Progenitor cell of endocrine pancreas (in vitro differentiated cells): ENCODE results near the gene OLFM4. TPM values are rescaled to one million over a fixed set of nuclear protein-coding genes. Genes with fewer than 3 reads are reported as not detected.

ENCODE experiments used
- DNase-seq: peaks from one replicate; pipeline ENCODE4 v3.0.0; 2021; ENCODE audit warnings: low spot score; ENCODE audit not compliant: unreplicated experiment
- H3K27ac Mint-ChIP-seq: 2 replicates; pipeline ENCODE4 v1.8.0; 2021; ENCODE audit warnings: mild to moderate bottlenecking, moderate library complexity, mixed read lengths
- H3K27me3 Mint-ChIP-seq: 2 replicates; pipeline ENCODE4 v1.8.0; 2021; ENCODE audit warnings: mixed read lengths
- H3K36me3 Mint-ChIP-seq: 2 replicates; pipeline ENCODE4 v1.8.0; 2022; ENCODE audit warnings: mixed read lengths; ENCODE audit not compliant: insufficient read depth
- H3K4me1 Mint-ChIP-seq: 2 replicates; pipeline ENCODE4 v1.8.0; 2021; ENCODE audit warnings: low read depth, mixed read lengths
- H3K4me3 Mint-ChIP-seq: 2 replicates; pipeline ENCODE4 v1.8.0; 2021; ENCODE audit warnings: low read depth, mild to moderate bottlenecking, moderate library complexity, mixed read lengths
- H3K9me3 Mint-ChIP-seq: 2 replicates; pipeline ENCODE4 v1.8.0; 2021; ENCODE audit warnings: low read depth, mixed read lengths
- total RNA-seq: library from RNA; stranded (reverse); gene quantifications from 2 replicates; pipeline ENCODE4 v1.2.1, GENCODE V29; 2021
- TF ChIP-seq, protein P1 (sequence below): fragments of 200-600 bp; sonication (generic); IDR thresholded peaks from one replicate; pipeline ENCODE4 v1.5.0; 2021; ENCODE audit warnings: antibody characterized with exemption, mild to moderate bottlenecking; ENCODE audit not compliant: unreplicated experiment

The OLFM4 gene
- total RNA-seq, 1 donor from 2014 or later: not detected

DNA sequence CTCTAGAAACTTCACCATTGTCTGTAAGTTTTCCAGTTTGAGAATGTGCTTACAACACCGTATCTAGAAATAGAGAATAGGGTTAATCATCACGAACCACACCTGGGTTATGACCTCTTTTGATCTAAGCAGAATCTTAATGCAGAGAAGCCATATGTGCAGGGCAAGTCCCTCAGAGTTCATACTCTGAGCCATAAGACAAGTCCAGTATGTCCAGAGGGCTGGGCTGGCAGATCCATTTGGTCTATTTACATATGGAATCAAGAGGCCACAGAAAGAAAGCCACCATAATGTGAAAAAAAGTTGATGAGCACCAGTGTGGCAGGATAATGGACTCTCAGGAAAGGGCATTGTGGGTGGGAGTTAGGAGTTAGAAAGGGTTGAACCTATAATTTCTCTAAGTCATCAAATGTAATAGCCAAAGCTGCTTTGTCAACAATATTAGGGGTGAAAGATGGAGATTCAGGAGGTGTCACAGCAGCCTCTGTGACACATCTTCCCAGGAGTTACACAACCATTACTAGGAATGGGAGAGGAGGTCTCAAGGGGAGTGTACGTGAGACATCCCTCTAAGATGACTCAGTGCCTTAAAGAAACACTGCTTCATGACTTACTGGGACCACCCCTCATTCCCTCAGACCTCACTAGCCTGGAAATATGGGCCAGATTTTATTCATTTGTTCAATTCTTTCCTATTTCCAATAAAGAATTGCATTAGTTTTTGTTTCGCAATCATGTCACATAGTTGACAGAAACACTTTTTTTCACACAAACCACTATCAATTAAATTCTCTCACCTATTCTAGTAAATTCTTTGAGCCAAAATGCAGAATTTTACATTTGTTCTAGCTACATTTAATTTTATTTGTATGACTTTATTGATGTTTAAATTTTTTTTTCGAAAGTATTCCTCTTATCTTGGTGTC is 30.4 kb upstream of the OLFM4 start:
- TF ChIP-seq, protein P1, sequence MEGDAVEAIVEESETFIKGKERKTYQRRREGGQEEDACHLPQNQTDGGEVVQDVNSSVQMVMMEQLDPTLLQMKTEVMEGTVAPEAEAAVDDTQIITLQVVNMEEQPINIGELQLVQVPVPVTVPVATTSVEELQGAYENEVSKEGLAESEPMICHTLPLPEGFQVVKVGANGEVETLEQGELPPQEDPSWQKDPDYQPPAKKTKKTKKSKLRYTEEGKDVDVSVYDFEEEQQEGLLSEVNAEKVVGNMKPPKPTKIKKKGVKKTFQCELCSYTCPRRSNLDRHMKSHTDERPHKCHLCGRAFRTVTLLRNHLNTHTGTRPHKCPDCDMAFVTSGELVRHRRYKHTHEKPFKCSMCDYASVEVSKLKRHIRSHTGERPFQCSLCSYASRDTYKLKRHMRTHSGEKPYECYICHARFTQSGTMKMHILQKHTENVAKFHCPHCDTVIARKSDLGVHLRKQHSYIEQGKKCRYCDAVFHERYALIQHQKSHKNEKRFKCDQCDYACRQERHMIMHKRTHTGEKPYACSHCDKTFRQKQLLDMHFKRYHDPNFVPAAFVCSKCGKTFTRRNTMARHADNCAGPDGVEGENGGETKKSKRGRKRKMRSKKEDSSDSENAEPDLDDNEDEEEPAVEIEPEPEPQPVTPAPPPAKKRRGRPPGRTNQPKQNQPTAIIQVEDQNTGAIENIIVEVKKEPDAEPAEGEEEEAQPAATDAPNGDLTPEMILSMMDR: no peak
- H3K27ac Mint-ChIP-seq: no peak overlapping the region
- no peaks in the 10 kb centered on the region for H3K27me3 Mint-ChIP-seq
- peaks cover 4% of the 10 kb centered on the region for H3K4me1 Mint-ChIP-seq
- H3K36me3 Mint-ChIP-seq: no peaks in the 10 kb centered on the region
- H3K9me3 Mint-ChIP-seq: no peaks in the 10 kb centered on the region
- no peak overlapping the region for H3K4me3 Mint-ChIP-seq
- no peak for DNase-seq

GRCh38 chr13:52999093-52999696 is 29.4 kb upstream of the OLFM4 start:
- TF ChIP-seq, protein P1: no peak
- H3K27me3 Mint-ChIP-seq: no peaks in the 10 kb centered on the region
- no peaks in the 10 kb centered on the region for H3K9me3 Mint-ChIP-seq
- DNase-seq: no peak
- H3K27ac Mint-ChIP-seq: no peak overlapping the region
- no peaks in the 10 kb centered on the region for H3K36me3 Mint-ChIP-seq
- no peaks in the 10 kb centered on the region for H3K4me1 Mint-ChIP-seq
- no peak overlapping the region for H3K4me3 Mint-ChIP-seq

DNA sequence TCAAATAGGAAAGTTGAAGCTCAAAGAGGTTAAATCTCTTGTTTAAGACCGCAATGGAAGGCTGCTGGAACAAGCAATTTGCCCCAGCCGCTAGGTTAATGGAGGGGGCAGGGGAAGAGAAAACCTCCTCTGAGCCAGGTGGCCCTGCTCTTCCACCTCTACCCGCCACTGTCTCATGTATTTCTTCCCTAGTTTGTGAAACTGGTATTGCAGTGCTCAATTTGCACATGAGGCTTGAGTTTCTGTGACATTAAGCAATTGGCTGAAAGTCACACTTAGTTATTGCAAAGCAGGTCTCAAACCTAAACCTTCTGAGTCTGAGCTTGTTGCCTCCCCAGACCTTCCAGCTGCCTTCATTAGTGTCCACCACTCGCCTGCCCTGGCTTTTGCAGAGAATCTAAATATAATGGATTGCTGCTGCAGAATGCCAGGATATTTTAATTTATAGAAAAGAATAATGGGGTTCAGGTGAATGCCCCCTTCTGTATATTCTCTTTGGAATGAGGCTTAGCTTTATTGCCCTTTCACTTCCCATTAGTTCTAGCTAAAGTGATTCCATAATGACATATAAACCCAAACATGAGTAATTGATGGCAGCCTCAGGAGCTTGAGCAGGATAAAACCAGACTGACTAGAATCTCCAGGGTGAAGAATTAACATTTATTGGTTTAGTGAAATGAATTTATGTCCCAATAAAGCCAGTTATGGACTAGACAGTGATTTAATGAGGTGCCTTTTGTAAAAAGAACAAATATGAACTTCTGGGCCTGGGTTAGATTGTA is 27.0 kb upstream of the OLFM4 start:
- no peak overlapping the region for H3K27ac Mint-ChIP-seq
- no peaks in the 10 kb centered on the region for H3K27me3 Mint-ChIP-seq
- TF ChIP-seq, protein P1: no peak
- no peaks in the 10 kb centered on the region for H3K36me3 Mint-ChIP-seq
- no peak overlapping the region for H3K4me3 Mint-ChIP-seq
- H3K9me3 Mint-ChIP-seq: no peaks in the 10 kb centered on the region
- DNase-seq: no peak
- no peaks in the 10 kb centered on the region for H3K4me1 Mint-ChIP-seq

GRCh38 chr13:53004573-53004972 is 24.0 kb upstream of the OLFM4 start:
- DNase-seq: no peak
- Mint-ChIP-seq H3K4me1 (no peaks in the 10 kb centered on the region), H3K4me3 (no peak overlapping the region)

DNA sequence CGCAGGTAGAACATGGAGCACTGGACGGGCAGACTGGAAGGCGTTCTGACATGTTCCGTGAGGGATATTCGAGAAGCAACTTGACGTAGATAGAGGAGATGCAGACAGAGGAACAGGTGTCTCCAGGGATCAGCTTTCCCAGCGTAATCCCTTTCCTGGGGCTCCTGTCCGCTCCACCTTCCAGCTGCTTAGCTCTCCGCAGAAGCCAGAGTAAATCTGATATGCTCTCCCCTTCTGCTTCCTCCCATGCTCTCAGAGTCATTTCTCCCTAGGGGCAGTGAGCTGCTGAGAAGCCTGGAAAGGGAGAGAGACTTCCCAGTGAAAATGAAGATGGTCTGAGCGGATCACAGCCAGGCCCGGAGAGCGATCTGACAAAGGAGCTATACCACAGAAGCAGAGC is 23.0 kb upstream of the OLFM4 start:
- no peak for DNase-seq
- Mint-ChIP-seq H3K4me3 (no peak overlapping the region), H3K27me3 (no peaks in the 10 kb centered on the region), H3K27ac (no peak overlapping the region), H3K9me3 (no peaks in the 10 kb centered on the region), H3K36me3 (no peaks in the 10 kb centered on the region), H3K4me1 (no peaks in the 10 kb centered on the region)
- TF ChIP-seq, protein P1: no peak

More at GRCh38 chr13:53004573-53004972, 24.0 kb upstream of the OLFM4 start:
- Mint-ChIP-seq H3K9me3 (no peaks in the 10 kb centered on the region), H3K36me3 (no peaks in the 10 kb centered on the region), H3K27me3 (no peaks in the 10 kb centered on the region), H3K27ac (no peak overlapping the region)
- TF ChIP-seq, protein P1: no peak
